Epidermal melanocyte (primary cell): ENCODE data around the gene GPD1L.

ENCODE experiments used
- DNase-seq: peaks from one replicate; pipeline ENCODE4 v3.0.0; 2011; ENCODE audit warnings: low spot score; ENCODE audit not compliant: insufficient read length

GPD1L gene

DNA sequence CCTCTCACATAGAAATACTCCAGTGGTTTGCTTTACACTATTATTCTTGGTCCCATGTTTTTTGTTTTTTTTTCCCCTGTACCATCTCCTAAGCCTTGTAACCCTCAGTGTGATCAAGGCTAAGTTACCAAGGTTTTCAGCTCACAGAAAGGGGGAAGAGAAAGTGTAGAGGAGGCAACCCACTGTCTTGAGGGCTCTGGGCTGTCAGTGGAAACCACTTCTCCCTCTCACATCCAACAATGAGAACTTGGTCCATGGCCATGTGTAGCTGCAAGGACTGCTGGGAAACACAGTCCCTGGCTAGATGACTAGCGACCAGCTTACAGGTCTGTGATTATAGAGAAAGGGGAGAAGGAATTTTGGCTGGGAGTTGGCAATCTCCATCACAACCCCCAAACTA lies 30.3 kb downstream of the GPD1L start:
- DNase-seq = no peak

DNA sequence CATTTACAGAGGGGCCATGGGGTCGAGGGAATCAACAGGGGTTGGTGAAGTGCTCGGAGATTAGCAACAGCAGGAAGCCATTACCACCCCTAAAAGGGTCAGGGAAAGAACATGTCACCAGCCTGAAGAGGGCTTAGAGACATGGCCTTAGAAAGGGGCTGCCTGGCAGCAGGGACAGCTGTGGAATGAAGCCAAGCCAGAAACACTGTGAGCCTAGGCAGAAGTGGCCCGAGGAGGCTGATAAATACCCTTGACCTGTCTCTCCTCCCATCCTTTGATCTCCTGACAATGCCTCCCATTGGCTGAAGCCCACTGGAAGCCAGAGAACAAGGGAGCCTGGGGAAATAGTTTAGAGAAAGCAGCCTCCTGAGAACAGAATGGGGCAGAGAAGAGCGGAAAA lies 31.4 kb downstream of the GPD1L start:
- DNase-seq = no peak

DNA sequence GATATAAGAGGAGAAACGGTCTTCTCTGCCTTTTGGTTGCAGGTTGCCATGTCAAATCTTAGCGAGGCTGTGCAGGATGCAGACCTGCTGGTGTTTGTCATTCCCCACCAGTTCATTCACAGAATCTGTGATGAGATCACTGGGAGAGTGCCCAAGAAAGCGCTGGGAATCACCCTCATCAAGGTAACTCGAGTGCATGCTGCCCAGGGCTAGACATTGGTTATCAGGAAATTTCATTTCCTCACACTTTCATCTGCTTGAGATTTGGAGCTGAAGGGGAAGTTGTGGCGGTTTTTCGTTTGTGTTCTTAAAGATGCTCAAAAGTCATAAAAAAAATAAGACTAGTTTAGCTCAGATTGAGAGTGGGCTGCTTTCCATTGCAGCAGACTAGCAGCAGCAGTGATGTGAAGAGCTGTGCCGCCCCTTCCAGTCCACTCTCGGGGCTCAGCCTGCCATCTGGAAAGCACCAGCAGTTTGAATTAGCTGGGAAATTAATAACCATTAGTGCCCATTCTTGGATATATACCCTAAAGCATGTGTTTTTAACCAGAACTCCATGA lies 32.2 kb downstream of the GPD1L start:
- DNase-seq = no peak

DNA sequence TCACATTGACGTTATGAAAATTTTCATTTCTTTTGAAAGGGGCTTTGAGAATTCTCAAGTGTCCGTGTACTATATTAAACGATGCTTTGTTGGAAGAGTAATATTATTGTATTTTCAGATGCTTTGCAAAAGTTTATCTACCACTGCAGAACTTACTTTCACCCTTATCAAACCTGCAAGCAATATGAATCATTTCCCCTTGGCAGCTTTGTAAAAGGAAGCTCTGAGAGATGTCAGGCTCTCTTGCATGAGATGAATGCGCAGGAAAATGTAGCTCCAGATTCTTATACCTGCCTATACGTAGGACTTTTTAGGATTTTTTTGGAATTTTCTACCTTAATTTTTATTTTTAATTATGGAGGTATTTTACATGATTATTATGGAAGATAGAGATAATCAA lies 34.5 kb downstream of the GPD1L start:
- no peak for DNase-seq

DNA sequence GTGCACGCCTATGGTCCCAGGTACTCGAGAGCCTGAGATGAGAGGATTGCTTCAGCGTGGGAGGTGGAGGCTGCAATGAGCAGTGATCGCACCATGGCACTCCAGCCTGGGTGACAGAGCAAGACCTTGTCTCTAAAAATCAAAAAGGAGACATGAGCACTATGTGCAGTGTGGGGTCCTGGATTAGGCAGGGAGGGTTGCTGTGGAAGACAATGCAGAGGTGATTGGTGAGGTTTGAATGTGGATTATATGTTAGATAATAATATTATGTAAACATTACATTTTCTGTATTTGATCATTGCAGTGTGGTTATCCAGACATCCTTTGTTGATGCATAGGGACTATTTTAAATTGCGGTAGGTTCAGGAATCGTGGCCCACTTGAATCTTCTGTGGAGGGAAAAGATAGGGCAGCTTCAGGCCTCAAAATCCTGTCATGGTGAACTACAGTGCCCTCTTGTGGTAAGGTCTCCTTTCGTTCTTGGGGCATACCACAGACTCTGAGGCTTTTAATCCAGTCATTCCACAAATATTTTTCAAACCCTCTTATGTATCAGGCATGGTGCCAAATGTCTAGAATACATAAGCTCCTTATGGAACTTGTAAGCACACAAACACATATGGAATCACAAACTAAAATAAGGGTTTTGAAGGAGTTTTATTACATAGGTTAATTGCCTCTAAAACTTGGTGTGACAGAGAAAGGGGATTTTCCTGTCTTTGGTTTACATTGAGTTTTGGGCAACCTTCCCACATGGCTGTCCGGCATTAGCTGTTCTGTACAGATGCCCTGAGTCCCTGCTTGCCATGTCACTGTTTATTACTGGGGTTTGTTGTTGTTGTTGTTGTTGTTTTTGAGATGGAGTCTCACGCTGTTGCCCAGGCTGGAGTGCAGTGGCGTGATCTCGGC lies 37.7 kb downstream of the GPD1L start:
- peak; percentile 81 for DNase-seq

DNA sequence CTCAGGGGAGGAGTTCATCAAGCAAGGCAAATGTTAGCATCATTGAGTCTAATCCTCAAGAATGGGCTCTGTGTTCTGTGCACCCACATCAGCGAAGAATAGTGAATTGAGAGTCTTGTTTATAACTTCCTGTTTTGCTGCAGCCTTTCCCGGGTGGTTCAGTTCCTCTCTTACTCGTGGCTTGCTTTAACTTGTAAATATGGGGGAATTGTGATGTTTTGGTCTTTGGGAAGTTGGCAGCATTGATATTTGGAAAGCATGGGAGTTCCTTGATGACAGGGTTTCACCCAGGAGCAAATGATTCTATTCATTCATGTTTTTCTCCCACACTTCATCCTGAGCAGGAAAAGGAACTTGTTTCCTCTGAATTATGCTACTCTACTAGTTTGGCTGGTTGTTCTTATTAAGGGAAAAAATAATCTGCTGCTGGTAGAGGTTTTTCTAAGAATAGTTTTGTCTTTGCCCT lies 40.4 kb downstream of the GPD1L start:
- DNase-seq = peak; percentile 68

DNA sequence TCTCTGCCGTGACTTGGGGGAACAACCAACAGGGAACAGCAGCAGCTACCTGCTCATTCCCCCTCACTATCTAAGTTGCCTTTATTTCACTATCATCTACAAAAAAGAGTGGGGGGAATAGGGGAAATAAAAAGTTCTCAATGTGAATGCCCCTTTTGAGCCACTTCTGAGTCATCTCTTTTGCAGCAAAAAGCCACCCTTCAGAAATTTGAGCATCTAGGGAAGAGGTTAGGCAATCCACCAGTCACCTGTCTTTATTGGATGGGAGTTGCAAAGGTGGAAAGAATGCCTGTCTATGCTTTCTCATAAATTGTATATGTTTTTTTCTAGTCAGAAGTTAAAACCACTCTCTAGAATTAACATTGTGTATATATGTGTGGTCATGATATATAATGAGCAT lies 41.1 kb downstream of the GPD1L start:
- DNase-seq = no peak

DNA sequence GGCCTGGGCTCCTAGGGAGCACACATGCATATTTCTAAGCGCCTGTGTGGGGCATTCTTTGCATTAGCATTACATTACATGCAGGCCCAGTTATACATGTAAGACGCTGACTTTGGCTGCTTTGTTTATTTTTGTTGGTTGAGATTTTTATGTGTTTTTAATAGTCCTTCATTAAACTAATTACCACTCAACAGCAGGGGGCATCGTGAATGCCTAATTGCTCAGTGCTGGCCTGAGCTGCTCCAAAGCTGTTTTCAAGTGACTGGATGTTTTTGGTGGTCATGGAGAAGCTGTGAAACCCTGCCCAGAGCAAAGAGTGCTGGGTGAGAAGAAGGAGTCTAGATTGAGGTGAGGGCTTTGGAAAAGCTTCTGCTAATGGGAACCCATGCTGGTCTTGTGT lies 41.5 kb downstream of the GPD1L start:
- no peak for DNase-seq

DNA sequence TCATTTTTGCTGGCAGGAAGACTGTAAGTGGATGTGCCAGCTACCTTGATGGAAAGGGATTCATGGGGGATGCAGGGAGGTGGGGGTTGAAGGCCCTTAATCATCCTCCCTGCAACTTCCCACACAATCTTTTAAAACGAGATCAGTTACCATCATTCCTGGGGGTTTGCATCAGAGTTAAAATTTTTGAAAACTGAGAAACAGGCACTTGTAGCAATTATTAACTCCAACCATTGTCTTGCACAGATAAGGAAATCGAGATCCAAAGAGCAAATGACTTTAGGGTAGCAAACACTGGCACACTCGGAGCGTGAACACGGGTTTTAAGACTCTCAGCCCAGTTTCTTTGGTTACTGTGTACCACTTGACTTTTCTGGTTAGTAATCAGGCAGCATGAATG lies 41.9 kb downstream of the GPD1L start:
- no peak for DNase-seq

DNA sequence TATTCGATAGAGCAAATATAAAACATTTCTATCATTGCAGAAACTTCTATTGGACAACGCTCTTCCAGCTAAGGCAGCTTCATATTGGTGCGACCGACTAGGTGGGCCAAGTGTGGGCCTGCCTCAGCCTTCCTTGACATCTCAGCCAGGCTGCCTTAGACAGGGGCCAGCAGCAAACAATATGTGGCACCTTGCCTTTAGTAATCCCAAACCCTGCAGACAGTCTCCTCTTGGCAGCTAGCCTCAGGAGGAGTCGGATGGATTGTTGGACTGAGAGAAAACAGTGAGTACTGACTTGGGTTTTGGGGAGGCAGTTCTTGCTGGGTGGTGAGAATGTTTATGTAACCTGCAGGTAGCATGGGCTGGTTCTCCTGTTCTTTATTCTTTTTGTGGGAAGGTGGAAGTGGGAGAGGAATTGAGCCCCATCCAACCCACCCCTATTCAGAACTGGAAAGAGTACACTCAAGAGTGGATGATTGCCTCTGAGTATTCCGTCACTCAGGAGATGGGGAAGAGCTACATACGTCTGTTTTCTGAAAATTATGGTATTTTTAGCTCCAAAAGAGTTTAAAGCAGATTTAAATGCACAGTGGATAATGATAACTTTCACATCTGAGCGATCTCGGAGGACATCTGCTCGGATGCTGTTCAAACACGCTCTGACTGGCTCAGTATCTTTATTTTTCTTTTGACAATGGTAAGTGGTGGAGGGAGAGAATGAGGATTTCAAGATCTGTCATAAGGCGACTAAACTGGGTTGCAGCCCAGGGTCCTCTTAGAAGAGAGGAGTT lies 47.2 kb downstream of the GPD1L start:
- DNase-seq = no peak

DNA sequence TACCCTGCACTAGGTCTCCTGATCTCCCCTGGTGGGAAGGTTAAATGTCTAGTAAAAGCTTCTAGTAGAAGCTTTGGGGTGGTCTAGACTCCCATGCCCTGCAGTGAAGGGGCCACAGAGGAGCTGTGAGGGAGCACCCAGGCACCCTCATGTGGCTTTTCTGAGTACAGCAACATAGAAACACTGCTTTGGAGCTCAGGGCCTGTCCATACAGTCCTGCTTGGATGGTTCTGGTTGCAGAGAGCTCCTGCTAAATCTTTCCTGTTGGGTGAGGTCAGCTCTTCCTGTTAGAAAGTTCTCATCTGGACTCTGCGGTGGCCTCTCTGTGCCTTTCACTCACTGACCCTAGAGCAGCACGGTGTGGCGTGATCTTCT lies 47.8 kb downstream of the GPD1L start:
- no peak for DNase-seq

DNA sequence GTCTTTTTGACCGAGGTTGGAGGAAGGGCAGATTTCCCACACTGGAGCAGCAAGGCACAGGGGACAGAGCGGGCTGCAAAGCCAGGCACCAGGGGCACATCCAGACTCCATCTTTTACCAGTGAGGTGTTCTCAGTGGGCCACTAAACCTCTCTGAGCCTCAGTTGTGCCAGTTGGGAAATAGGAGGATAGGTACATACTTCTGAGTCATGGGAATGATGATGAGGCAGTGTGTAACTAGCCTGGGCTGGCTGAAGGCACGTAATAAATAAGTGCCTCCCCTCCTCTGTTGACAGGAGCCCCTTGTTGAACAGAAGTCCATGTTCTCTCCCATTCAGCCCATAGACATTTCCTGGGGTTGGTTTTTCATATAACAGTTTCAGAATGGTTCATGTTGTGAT lies 48.7 kb downstream of the GPD1L start:
- DNase-seq = no peak

DNA sequence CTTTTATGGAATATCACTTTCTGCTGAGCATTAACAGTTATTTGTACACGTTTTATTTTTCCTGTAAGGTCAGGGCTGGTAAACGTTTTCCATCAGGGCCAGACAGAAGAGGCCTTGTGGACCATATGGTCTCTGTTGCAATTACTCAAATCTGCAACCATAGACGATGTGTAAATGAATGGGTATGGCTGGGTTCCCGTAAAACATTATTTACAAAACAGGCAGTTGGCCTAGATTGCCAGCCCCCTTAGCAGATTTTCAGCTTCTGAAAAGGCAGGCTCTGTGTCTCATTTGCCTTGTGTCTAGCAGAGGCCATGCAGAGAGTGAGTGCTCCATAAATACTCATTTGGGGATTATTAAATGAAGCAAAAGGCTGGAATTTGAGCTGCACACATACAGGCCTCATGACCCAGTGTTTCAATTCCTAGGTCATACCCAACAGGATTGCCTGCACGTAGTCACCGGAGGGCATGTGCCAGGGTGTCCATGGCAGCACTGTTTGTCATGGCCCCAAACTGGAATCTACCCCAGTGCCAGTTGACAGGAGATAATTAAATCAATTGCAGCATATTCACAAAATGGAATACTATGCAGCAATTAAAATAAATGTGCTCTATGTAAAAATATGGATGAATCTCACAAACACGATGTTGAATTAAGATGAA lies 51.3 kb downstream of the GPD1L start:
- no peak for DNase-seq

DNA sequence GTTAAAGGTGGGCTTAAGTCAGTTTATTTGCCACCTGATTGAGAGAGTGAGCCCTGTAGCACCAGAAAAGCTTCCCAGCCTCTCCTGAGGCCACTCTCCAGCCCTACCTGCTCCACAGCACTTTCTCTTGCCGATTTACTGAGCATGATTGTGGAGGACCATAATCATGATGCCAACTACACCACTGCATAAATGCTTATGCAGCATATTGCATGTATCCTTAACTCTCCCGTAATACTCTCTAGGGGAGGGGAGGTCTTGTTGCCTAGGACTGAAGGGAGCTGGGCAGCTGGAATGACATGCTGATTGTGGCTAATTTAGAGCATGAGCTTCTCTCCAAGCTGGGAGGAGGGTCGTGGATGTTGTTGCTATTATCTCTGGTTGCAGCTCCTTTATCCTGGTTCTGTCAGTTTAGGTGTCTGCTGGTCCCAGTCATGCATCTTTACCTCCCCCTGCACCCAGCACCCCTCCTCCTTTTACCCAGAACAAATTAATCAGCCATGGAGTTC lies 54.3 kb downstream of the GPD1L start:
- DNase-seq = no peak

DNA sequence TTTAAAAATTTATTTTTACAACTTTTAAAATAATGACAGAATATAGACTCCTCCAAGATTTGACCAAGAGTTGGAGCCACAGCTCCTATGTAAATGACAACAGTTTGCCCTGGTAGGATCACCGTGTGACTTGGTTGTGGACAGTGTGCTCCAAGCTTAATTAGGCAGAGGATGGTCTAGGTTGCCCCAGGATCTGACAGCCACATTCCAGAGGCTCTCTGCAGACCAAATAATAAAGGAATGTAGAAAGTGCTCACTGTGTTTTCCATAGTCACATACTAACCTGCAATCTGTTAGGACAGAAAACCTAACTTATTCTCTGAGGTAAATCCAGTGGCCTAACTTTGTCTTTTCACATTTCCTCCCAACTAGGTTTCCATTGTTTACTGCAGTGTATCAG lies 59.0 kb downstream of the GPD1L start:
- DNase-seq = no peak

DNA sequence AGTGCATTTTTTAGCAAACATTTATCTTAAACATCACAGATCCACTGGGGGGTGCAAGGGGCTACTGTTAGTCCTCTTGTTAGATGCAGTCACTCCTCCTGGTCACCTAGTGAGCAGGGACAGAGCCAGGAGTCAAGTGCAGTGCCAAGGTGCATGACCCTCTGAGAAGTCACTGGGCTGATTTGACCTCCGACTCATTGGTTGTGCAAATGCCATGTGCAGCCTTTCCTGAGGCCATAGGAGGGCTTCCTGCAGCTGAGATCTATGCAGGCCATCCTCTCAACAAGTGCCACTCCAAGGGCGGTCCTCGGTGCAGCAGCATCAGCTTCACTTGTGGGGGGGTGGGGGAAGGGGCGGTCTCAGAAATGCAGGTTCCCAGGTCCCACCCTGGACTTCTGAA lies 60.2 kb downstream of the GPD1L start:
- DNase-seq = no peak

DNA sequence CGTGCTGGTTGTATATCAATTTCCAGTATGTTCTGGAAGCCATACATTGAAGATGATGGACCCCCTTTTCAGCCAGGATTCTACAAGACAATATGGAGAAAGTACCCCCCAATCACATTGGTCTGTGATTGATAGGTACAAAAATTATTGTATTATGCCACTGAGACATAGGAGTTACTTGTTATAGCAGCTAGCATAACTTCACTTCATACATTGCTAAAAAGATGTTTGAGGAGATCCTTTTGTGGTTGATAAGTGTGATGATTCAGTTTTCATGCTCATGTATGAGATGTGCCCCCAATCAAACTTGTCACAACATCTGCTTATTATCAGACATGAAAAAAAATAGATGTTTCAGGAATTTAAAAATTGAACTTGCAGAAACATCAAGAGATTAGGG lies 66.0 kb downstream of the GPD1L start:
- DNase-seq = no peak

DNA sequence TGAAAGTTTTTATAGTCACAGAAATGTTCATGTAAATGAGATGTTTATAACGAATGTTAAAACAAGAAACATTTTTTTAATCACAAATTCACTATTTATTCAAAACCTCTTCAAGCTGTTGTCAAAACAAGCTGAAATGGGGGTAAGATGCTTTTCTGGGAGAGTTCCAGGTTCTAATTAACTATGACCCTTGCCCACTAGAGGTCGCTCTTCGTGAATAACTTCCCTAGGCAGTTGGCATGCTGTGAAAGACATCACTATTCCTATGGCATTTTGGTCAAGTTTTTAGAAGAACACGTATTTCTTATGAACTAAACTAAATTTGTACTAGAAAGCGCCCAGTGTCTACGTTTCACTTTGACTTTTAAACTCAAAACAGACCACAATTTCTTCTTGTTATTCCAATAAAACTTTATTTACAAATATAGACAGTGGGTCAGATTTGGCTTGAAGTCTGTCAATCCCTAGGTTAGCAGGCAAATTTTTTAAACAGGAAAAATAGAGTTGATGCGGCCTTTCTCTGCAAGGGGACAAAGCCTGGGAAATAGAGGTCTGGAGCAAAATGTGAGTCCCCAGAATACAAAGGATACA lies 69.3 kb downstream of the GPD1L start:
- peak; percentile 58 for DNase-seq

DNA sequence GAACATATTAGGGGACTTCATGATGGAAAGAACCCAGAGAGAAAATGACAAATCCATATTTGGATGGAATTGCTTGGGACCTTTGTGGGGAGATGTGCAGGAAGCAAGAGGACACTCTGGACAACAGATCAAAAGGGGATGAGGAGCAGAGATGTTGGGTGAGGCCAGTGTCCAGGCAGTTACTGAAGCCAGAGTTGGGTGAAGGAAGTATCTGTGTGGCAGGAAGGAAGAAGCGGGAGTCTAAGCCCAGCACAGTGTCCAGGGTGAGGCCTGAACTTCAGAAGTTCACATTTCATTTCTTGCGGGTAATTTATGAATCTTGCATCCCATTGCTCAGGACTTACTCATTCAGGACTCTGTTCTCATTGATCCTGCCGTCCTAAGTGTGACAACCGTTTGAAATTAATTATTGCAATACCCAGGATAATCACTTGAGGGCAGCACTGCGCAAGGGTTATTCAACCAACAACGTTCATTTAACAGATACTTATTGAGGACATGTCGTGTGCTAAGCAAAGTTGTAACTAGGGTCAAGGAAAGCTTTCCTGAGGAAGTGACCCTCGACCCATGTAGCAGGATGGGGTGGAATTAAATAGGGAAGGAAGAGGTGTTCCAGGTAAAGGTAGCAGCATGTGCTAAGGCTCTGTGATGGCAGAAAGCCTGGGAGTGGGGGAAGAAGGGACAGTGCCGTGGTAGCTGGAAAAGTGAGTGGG lies 70.7 kb downstream of the GPD1L start:
- no peak for DNase-seq

DNA sequence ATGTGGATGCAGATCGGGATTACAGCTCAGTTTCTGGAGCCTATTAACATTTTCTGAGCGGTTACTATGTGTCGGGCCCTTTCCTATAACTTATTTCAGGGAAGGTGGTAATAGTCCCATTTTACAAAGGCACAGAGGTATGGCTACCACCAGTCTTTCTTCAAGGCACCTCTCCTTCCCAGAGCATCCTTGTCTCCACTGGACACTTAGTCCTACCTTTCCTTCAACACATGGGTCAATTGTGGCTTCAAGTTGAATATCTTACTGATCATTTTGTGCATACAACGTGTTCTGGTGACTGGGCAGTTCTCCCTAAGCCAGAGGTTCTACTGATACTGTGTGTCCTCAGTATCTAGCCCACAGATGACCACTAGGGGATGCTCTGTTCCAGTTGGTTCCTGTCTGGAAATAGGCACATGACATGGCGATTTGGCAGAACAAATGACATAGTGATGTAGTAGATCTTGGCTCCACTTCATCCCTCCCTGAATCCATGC lies 71.3 kb downstream of the GPD1L start:
- DNase-seq = no peak
